Keratinocyte (primary cell): ENCODE measurements around the gene SMC4. TPM values are rescaled to one million over a fixed set of nuclear protein-coding genes. Genes with fewer than 3 reads are reported as not detected.

Experiments
- DNase-seq: peaks from one replicate; pipeline ENCODE4 v3.0.0-alpha.2; 2011; ENCODE audit warnings: low read depth, missing footprints, low spot score
- FAIRE-seq: peaks from 2 replicates; lab custom pipeline; 2011; peaks lifted over from hg19 to GRCh38; lab: Jason Lieb, UNC
- H2AFZ ChIP-seq: 2 replicates; pipeline ENCODE4 v1.6.0; 2012; ENCODE audit warnings: low read length, control low read depth, inconsistent platforms; ENCODE audit not compliant: control insufficient read depth
- H3K27ac ChIP-seq: 2 replicates; pipeline ENCODE4 v1.5.1; 2011; ENCODE audit warnings: low read length; ENCODE audit not compliant: control insufficient read depth, insufficient read depth
- H3K27me3 ChIP-seq: 3 replicates; pipeline ENCODE4 v1.6.0; 2011; ENCODE audit warnings: low read length; ENCODE audit not compliant: control insufficient read depth, insufficient read depth; ENCODE audit errors: extremely low read depth
- H3K36me3 ChIP-seq, 2 experiments: 2 replicates in 1 of 2; 3 replicates in 1 of 2; pipeline ENCODE4 v1.5.1; 2011; ENCODE audit warnings: low read length in 2 of 2, mild to moderate bottlenecking in 1 of 2; ENCODE audit not compliant: control insufficient read depth in 2 of 2, insufficient read depth in 2 of 2; ENCODE audit errors: extremely low read depth in 1 of 2
- H3K4me1 ChIP-seq: 3 replicates; pipeline ENCODE4 v1.5.1; 2011; ENCODE audit warnings: low read length; ENCODE audit not compliant: control insufficient read depth, insufficient read depth; ENCODE audit errors: extremely low read depth
- H3K4me2 ChIP-seq: 3 replicates; pipeline ENCODE4 v1.6.0; 2011; ENCODE audit warnings: low read depth, low read length; ENCODE audit not compliant: control insufficient read depth, insufficient read depth; ENCODE audit errors: extremely low read depth
- H3K4me3 ChIP-seq, 3 experiments: fragments of 200-600 bp in 1 of 3; sonication (generic) in 1 of 3; 2 replicates in 2 of 3; 3 replicates in 1 of 3; pipeline ENCODE4 v1.5.1; 2011 to 2016; ENCODE audit warnings: low read length in 3 of 3, mild to moderate bottlenecking in 3 of 3, control low read depth in 2 of 3, inconsistent platforms in 1 of 3, low read depth in 1 of 3, mixed read lengths in 1 of 3, mixed run types in 1 of 3, moderate library complexity in 1 of 3; ENCODE audit not compliant: control insufficient read depth in 2 of 3, insufficient read depth in 2 of 3; ENCODE audit errors: extremely low read depth in 1 of 3
- H3K79me2 ChIP-seq: 2 replicates; pipeline ENCODE4 v1.6.0; 2012; ENCODE audit warnings: low read length; ENCODE audit not compliant: control insufficient read depth, insufficient read depth
- H3K9ac ChIP-seq: 3 replicates; pipeline ENCODE4 v1.6.0; 2011; ENCODE audit warnings: low read length; ENCODE audit not compliant: control insufficient read depth, insufficient read depth; ENCODE audit errors: extremely low read depth
- H3K9me1 ChIP-seq: 3 replicates; pipeline ENCODE4 v1.6.0; 2011; ENCODE audit warnings: low read length; ENCODE audit not compliant: control insufficient read depth, insufficient read depth; ENCODE audit errors: extremely low read depth
- H3K9me3 ChIP-seq: 2 replicates; pipeline ENCODE4 v1.5.1; 2012; ENCODE audit warnings: low read depth, low read length; ENCODE audit not compliant: control insufficient read depth
- H4K20me1 ChIP-seq: 3 replicates; pipeline ENCODE4 v1.6.0; 2011; ENCODE audit warnings: low read length; ENCODE audit not compliant: control insufficient read depth, insufficient read depth; ENCODE audit errors: extremely low read depth
- CTCF ChIP-seq, 3 experiments: IDR thresholded peaks in 1 of 3; conservative IDR thresholded peaks in 1 of 3; optimal IDR thresholded peaks in 1 of 3; 2 replicates in 2 of 3; 3 replicates in 1 of 3; pipeline versions ENCODE3 to v1.5.1; 2011; ENCODE audit warnings: low read length in 3 of 3, mild to moderate bottlenecking in 3 of 3, moderate library complexity in 2 of 3, control low read depth in 1 of 3, inconsistent platforms in 1 of 3; ENCODE audit not compliant: insufficient read depth in 2 of 3; ENCODE audit errors: extremely low read depth in 1 of 3
- EZH2 ChIP-seq: IDR thresholded peaks from one replicate; pipeline ENCODE4 v1.6.1; 2012; ENCODE audit warnings: inconsistent platforms, mild to moderate bottlenecking, low read length, moderate library complexity
- dilution Hi-C: fragments of 300-500 bp; cut with MboI; formaldehyde crosslinking; loops from one replicate; pipeline ENCODE4 v1.7.0; 2020; ENCODE audit warnings: low sequenced_read_pairs; ENCODE audit not compliant: extremely low pct_ligation_motif_present
- polyA plus RNA-seq, 5 experiments: library from polyadenylated mRNA; depleted of rRNA in 3 of 5; stranded (reverse) in 3 of 5; stranded (forward) in 1 of 5; unstranded in 1 of 5; fragments of >200 nt; gene quantifications; 1 replicate in 1 of 5; 2 replicates in 3 of 5; 3 replicates in 1 of 5; pipeline versions ENCODE4 v1.2.1 to v1.2.3, GENCODE V29; 2011 to 2012; ENCODE audit warnings: missing spikeins in 2 of 5, low read depth in 1 of 5, low replicate concordance in 1 of 5

Gene SMC4
- polyA plus RNA-seq, 1 donor (not counting 4 experiments of a cell fraction or from before 2014, with no cell fraction given): 45.2 TPM

GRCh38 chr3:160473978-160474377 is 74.5 kb downstream of the SMC4 start:
- Histone ChIP-seq H3K36me3 (no peaks in the 10 kb centered on the region), H3K9me3 (peaks cover 9% of the 10 kb centered on the region), H2AFZ (no peak overlapping the region), H3K4me3 (no peak overlapping the region), H3K27me3 (no peaks in the 10 kb centered on the region), H3K9me1 (peaks cover 2% of the 10 kb centered on the region), H3K79me2 (no peaks in the 10 kb centered on the region), H3K4me2 (peak overlapping the region; percentile 42), H3K27ac (no peak overlapping the region), H3K4me1 (peaks cover 18% of the 10 kb centered on the region), H3K9ac (no peak overlapping the region), H4K20me1 (no peaks in the 10 kb centered on the region)
- dilution Hi-C loops: no loop called here
- TF ChIP-seq EZH2 (no peak), CTCF (optimal IDR thresholded peaks at IDR 0.05 in 1 of 3, IDR thresholded peaks at IDR 0.05 in 1 of 3, conservative IDR thresholded peaks at IDR 0.05 in 1 of 3; ENCODE audit: extremely low read depth in 1 of 3, insufficient read depth in 2 of 3, low read length in 3 of 3) (no peak)
- peak; percentile 23 for FAIRE-seq
- DNase-seq: no peak

- H3K9me1 ChIP-seq: peaks cover 2% of the 10 kb centered on the region
- TF ChIP-seq CTCF (optimal IDR thresholded peaks at IDR 0.05 in 1 of 3, IDR thresholded peaks at IDR 0.05 in 1 of 3, conservative IDR thresholded peaks at IDR 0.05 in 1 of 3; ENCODE audit: extremely low read depth in 1 of 3, insufficient read depth in 2 of 3, low read length in 3 of 3) (no peak), EZH2 (no peak)
- no peaks in the 10 kb centered on the region for H4K20me1 ChIP-seq
- no peaks in the 10 kb centered on the region for H3K27me3 ChIP-seq
- peaks cover 0 to 1% of the 10 kb centered on the region in 2 experiments for H3K36me3 ChIP-seq
- no peak overlapping the region for H3K4me3 ChIP-seq
- FAIRE-seq (peak; percentile 36), DNase-seq (no peak)
- dilution Hi-C loops: no loop called here
- H3K4me1 ChIP-seq: peaks cover 18% of the 10 kb centered on the region
- H2AFZ ChIP-seq: no peak overlapping the region
- no peaks in the 10 kb centered on the region for H3K79me2 ChIP-seq
- H3K4me2 ChIP-seq: peak overlapping the region; percentile 42
- peaks cover 9% of the 10 kb centered on the region for H3K9me3 ChIP-seq
- H3K9ac ChIP-seq: no peak overlapping the region
- no peak overlapping the region for H3K27ac ChIP-seq
These were observed 75.0 kb downstream of the SMC4 start for GRCh38 chr3:160474416-160474838.
